Uterine smooth muscle cell (primary cell): ENCODE data around the gene ALDH1L1. TPM values are rescaled to one million over a fixed set of nuclear protein-coding genes. Genes with fewer than 3 reads are reported as not detected.

Experiments
- total RNA-seq: library from RNA; depleted of rRNA; stranded (reverse); fragments of >200 nt; gene quantifications from 2 replicates; pipeline ENCODE4 v1.2.3, GENCODE V29; 2014

The ALDH1L1 gene
- 0.25 TPM in 1 of 2 replicates, not detected in the other for total RNA-seq

GRCh38 chr3:126180477-126181397, at the start of gene ALDH1L1:
Gene ALDH1L1 (minus strand): TSS chr3:126180586. CDS start chr3:126160979, 19,607 bp downstream.

DNA sequence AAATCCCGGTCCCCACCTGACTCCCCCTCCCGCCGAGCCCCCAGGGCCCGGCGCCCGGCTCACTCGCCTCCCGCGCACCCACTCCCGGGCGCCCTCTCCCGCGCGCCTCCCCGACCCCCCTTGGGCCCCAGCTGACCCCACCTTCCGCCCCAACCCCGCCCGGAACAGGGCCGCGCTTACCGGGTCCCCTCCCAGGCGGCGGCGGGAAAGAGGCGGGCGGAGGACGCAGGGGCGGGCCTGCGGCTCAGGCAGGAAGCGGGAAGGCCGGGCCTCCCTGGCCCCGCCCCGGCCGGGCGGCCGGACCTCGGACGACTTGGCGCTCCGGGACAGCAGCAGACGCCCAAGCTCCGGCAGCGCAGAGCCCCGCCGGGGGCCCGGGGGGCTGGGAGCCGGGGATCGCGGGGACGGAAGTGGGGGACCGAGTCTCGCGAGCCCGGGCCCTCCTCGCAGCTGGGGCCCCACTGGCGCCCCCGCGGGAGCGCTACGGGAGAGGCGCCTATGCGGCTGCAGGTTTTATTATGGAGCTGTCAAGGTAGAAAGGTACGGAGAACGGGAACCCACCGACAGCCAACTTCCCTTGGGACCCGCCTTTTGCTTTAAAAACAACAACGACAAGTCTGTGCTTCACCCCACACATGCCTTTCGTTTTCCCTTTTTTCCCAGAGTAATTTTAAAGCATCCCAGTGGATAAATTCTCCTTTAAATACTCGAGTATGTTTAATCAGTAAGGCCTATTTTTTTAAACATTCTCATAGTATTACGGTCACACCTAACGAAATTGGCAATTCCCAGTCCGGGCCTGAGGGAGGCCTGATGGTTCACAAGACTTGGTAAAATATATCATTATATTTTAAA, 96.2 kb downstream of the ALDH1L1 start, which contains the start of gene SLC41A3:
TSS of gene SLC41A3 (minus strand) at position 212 of the 855 bp plus-strand sequence. CDS start 15,905 bp downstream, outside the sequence.

Other genes with a start within 250 kb of the ALDH1L1 start
- not detected in 2 replicates for gene ROPN1B, start 211.4 kb downstream of the ALDH1L1 start, total RNA-seq
- 44.2 and 48.7 TPM in 2 replicates for gene SLC41A3, start 96.5 kb downstream of the ALDH1L1 start, total RNA-seq
- 1.5 and 3.4 TPM in 2 replicates for gene KLF15, start 176.8 kb upstream of the ALDH1L1 start, total RNA-seq
- not detected in 2 replicates for gene CFAP100, start 214.3 kb upstream of the ALDH1L1 start, total RNA-seq